ENCODE data around the gene PPM1M. TPM values are rescaled to one million over a fixed set of nuclear protein-coding genes. Genes with fewer than 3 reads are reported as not detected.
"Not testable (repeated sequence)": the region's sequence is repeated elsewhere in the genome, so short reads cannot be mapped to it uniquely, and the experiment has no call there.

PPM1M gene
- total RNA-seq, 1 experiment from 2014 or later = 6.7 TPM

DNA sequence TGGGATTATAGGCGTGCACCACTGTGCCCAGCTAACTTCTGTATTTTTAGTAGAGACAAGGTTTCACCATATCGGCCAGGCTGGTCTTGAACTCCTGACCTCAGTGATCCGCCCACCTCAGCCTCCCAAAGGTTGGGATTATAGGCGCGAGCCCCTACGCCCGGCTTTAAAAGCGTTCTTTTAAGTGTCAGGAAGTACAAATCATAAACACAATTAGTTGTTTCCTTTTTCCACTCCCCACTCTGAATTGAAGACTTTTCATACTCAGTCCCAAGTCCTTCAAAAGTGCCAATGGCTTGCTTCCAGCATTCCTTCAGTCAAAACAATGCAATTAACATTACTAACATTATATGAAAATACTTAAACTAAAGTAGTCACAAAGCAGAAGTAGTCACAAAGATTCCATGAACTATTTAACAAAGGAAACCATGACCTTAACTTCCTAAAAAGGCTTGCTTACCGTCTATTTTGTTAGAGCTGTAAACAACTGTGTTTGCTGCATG is 24.7 kb downstream of the PPM1M start:
- H3K27me3 Mint-ChIP-seq (ENCODE audit: insufficient read depth, unreplicated experiment) = no peaks in the 10 kb centered on the region
- no peak overlapping the region for H3K4me3 Mint-ChIP-seq (ENCODE audit: unreplicated experiment)

DNA sequence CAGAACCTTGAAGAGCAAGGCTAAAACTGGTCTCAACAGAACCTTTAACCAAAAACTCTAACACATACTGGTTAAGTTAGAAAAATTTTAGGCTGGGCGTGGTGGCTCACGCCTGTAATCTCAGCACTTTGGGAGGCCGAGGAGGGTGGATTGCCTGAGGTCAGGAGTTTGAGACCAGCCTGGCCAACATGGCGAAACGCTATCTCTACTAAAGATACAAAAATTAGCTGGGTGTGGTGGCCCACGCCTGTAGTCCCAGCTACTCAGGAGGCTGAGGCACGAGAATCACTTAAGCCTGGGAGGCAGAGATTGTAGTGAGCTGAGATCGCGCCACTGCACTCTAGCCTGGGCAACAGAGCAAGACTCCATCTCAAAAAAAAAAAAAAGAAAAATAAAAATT is 26.6 kb downstream of the PPM1M start:
- POLR2A ChIA-PET; H3K27ac Mint-ChIP-seq (ENCODE audit: unreplicated experiment); H3K4me3 Mint-ChIP-seq (ENCODE audit: unreplicated experiment); DNase-seq; intact Hi-C loops (cut with micrococcal nuclease; ENCODE audit: unreplicated experiment); H3K36me3 ChIP-seq (ENCODE audit: control insufficient read depth, insufficient read depth, low read length); H3K27me3 ChIP-seq (replicated peaks; ENCODE audit: control insufficient read depth, insufficient read depth, low read length); H3K27me3 Mint-ChIP-seq (ENCODE audit: insufficient read depth, unreplicated experiment); H3K9me3 Mint-ChIP-seq (ENCODE audit: unreplicated experiment); BruUV-seq (replicated peaks); H3K4me3 ChIP-seq (ENCODE audit: low read depth, low read length); H3K9me3 ChIP-seq: not testable (repeated sequence)
- CTCF ChIA-PET = interaction anchor here (0.9 to 2.0 kb wide), 2 partner anchors 18 to 52 kb away, joined by 3 to 4 read pairs; no protein-coding TSS in a partner anchor
- peaks cover 10% of the 10 kb centered on the region; the same call in 1 of the 2 replicates for H3K4me1 ChIP-seq
- H3K36me3 Mint-ChIP-seq (ENCODE audit: insufficient read depth, unreplicated experiment) = peaks cover 90% of the 10 kb centered on the region
- H3K4me1 Mint-ChIP-seq (ENCODE audit: low read depth, unreplicated experiment) = peaks cover 14% of the 10 kb centered on the region

More for the DNA sequence above, 24.7 kb downstream of the PPM1M start:
- peaks cover 1% of the 10 kb centered on the region; the same call in 1 of the 2 replicates for H3K36me3 ChIP-seq (ENCODE audit: control insufficient read depth, insufficient read depth, low read length)
- peaks cover 6% of the 10 kb centered on the region for H3K4me1 Mint-ChIP-seq (ENCODE audit: low read depth, unreplicated experiment)
- H3K27ac Mint-ChIP-seq (ENCODE audit: unreplicated experiment) = no peak overlapping the region
- no peaks in the 10 kb centered on the region for H3K9me3 ChIP-seq
- H3K4me3 ChIP-seq (ENCODE audit: low read depth, low read length) = no peak overlapping the region
- DNase-seq = no peak
- peaks cover 13% of the 10 kb centered on the region; the same call in 1 of the 2 replicates for H3K4me1 ChIP-seq
- BruUV-seq (replicated peaks) = no TSS peak
- ChIA-PET CTCF (interaction anchor here (2.0 kb wide), 1 partner anchor 50 kb away, joined by 4 read pairs; no protein-coding TSS in a partner anchor), POLR2A (no interaction called here)
- intact Hi-C loops (cut with micrococcal nuclease; ENCODE audit: unreplicated experiment) = no loop called here
- H3K36me3 Mint-ChIP-seq (ENCODE audit: insufficient read depth, unreplicated experiment) = peaks cover 94% of the 10 kb centered on the region
- no peak for TF ChIP-seq CTCF (IDR thresholded peaks at IDR 0.05; ENCODE audit: insufficient read depth in 1 of 2, low read depth in 1 of 2, low read length in 1 of 2, severe bottlenecking in 1 of 2, unreplicated experiment in 1 of 2)
- H3K27me3 ChIP-seq (replicated peaks; ENCODE audit: control insufficient read depth, insufficient read depth, low read length) = no peaks in the 10 kb centered on the region
- no peaks in the 10 kb centered on the region for H3K9me3 Mint-ChIP-seq (ENCODE audit: unreplicated experiment)

DNA sequence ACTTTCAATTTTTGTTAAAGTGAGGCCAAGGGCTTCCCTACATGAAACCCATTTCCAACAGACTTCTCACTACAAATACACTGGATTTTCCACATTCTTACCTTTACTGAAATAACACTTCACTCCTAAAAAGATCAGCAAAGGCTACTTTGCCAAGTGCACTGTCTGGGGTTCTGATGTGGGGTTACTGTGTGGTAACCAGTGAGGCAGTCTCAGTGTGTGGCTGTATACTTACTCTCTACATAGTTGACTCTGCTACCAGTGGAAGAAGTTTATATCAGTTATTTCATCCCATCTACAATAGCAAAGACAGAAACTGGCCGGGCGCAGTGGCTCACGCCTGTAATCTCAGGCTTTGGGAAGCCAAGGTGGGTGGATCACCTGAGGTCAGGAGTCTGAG is 27.3 kb downstream of the PPM1M start:
- ChIA-PET CTCF (interaction anchor here (0.9 kb wide), 1 partner anchor 18 kb away, joined by 3 read pairs; no protein-coding TSS in a partner anchor), POLR2A (no interaction called here)
- no TSS peak for BruUV-seq (replicated peaks)

DNA sequence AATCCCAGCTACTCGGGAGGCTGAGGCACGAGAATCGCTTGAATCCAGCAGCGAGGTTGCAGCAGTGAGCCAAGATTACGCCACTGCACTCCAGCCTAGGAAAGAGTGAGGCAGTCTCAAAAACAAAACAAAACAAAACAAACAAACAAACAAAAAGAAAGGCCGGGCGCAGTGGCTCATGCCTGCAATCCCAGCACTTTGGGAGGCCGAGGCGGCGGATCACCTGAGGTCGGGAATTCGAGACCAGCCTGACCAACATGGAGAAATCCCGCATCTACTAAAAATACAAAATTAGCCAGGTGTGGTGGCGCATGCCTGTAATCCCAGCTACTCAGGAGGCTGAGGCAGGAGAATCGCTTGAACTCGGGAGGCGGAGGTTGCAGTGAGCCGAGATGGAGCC is 29.2 kb downstream of the PPM1M start:
- H3K36me3 Mint-ChIP-seq (ENCODE audit: insufficient read depth, unreplicated experiment) = peaks cover 83% of the 10 kb centered on the region
- H3K27me3 Mint-ChIP-seq (ENCODE audit: insufficient read depth, unreplicated experiment); H3K27ac Mint-ChIP-seq (ENCODE audit: unreplicated experiment); H3K36me3 ChIP-seq (ENCODE audit: control insufficient read depth, insufficient read depth, low read length); DNase-seq; H3K9me3 ChIP-seq; CTCF ChIA-PET; H3K27me3 ChIP-seq (replicated peaks; ENCODE audit: control insufficient read depth, insufficient read depth, low read length); H3K4me1 Mint-ChIP-seq (ENCODE audit: low read depth, unreplicated experiment); POLR2A ChIA-PET; H3K4me3 Mint-ChIP-seq (ENCODE audit: unreplicated experiment); intact Hi-C loops (cut with micrococcal nuclease; ENCODE audit: unreplicated experiment); H3K4me3 ChIP-seq (ENCODE audit: low read depth, low read length); H3K9me3 Mint-ChIP-seq (ENCODE audit: unreplicated experiment); BruUV-seq (replicated peaks): not testable (repeated sequence)
- peaks cover 17% of the 10 kb centered on the region for H3K4me1 ChIP-seq

More for the DNA sequence above, 27.3 kb downstream of the PPM1M start:
- H3K4me3 ChIP-seq (ENCODE audit: low read depth, low read length) = no peak overlapping the region
- H3K36me3 ChIP-seq (ENCODE audit: control insufficient read depth, insufficient read depth, low read length) = peaks cover 5% of the 10 kb centered on the region; the same call in 1 of the 2 replicates
- Mint-ChIP-seq H3K9me3 (ENCODE audit: unreplicated experiment) (no peaks in the 10 kb centered on the region), H3K4me1 (ENCODE audit: low read depth, unreplicated experiment) (peaks cover 8% of the 10 kb centered on the region), H3K27ac (ENCODE audit: unreplicated experiment) (no peak overlapping the region), H3K27me3 (ENCODE audit: insufficient read depth, unreplicated experiment) (no peaks in the 10 kb centered on the region), H3K4me3 (ENCODE audit: unreplicated experiment) (no peak overlapping the region), H3K36me3 (ENCODE audit: insufficient read depth, unreplicated experiment) (peaks cover 90% of the 10 kb centered on the region)
- intact Hi-C loops (cut with micrococcal nuclease; ENCODE audit: unreplicated experiment) = no loop called here
- no peak for DNase-seq
- H3K4me1 ChIP-seq = peaks cover 10% of the 10 kb centered on the region; the same call in 1 of the 2 replicates
- H3K9me3 ChIP-seq = no peaks in the 10 kb centered on the region
- TF ChIP-seq CTCF (IDR thresholded peaks at IDR 0.05; ENCODE audit: insufficient read depth in 1 of 2, low read depth in 1 of 2, low read length in 1 of 2, severe bottlenecking in 1 of 2, unreplicated experiment in 1 of 2) = no peak
- no peaks in the 10 kb centered on the region for H3K27me3 ChIP-seq (replicated peaks; ENCODE audit: control insufficient read depth, insufficient read depth, low read length)
